WTC11 (cell line): ENCODE results near the gene TP53BP2. TPM values are rescaled to one million over a fixed set of nuclear protein-coding genes. Genes with fewer than 3 reads are reported as not detected.

Experiments used
- ATAC-seq: fragments of 200-7000 bp; cut with Tn5 transposase; 2 replicates; pipeline ENCODE4 v1.10.0; 2021; ENCODE audit warnings: mild to moderate bottlenecking, moderate library complexity
- CTCF ChIA-PET: fragments of 300-600 bp; sonication (Branson Sonifier 250); formaldehyde crosslinking; loops from one replicate; lab custom pipeline; 2021; ENCODE audit warnings: antibody characterized with exemption; lab: Charles Lee
- POLR2A ChIA-PET: fragments of 350-600 bp; sonication (Branson Sonifier 250); formaldehyde crosslinking; loops from one replicate; lab custom pipeline; 2021; ENCODE audit warnings: antibody characterized with exemption; lab: Charles Lee
- DNase-seq: peaks from one replicate; pipeline ENCODE4 v3.0.0; 2021; ENCODE audit warnings: low spot score
- H3K27ac Mint-ChIP-seq: 2 replicates; pipeline ENCODE4 v1.8.0; 2021; ENCODE audit warnings: mixed read lengths
- H3K27me3 Mint-ChIP-seq: 2 replicates; pipeline ENCODE4 v1.8.0; 2021; ENCODE audit warnings: low read depth, mild to moderate bottlenecking, moderate library complexity, mixed read lengths
- H3K36me3 Mint-ChIP-seq: 2 replicates; pipeline ENCODE4 v1.8.0; 2021; ENCODE audit warnings: mixed read lengths
- H3K4me1 Mint-ChIP-seq: 2 replicates; pipeline ENCODE4 v1.8.0; 2022; ENCODE audit warnings: mixed read lengths
- H3K4me3 Mint-ChIP-seq: 2 replicates; pipeline ENCODE4 v1.8.0; 2021; ENCODE audit warnings: mild to moderate bottlenecking, moderate library complexity, mixed read lengths
- H3K9me3 Mint-ChIP-seq: 2 replicates; pipeline ENCODE4 v1.8.0; 2021; ENCODE audit warnings: mixed read lengths
- ATF3 ChIP-seq: sonication (generic); formaldehyde crosslinking; conservative IDR thresholded peaks from 2 replicates; pipeline ENCODE4 v1.8.1; 2022; ENCODE audit warnings: mild to moderate bottlenecking, missing genetic modification reagents
- CREM ChIP-seq: sonication (generic); formaldehyde crosslinking; IDR thresholded peaks from 2 replicates; pipeline ENCODE4 v1.8.1; 2022; ENCODE audit warnings: mild to moderate bottlenecking, missing genetic modification reagents, moderate library complexity
- E2F1 ChIP-seq: sonication (generic); formaldehyde crosslinking; IDR thresholded peaks from 2 replicates; pipeline ENCODE4 v1.8.0; 2022; ENCODE audit warnings: mild to moderate bottlenecking, missing genetic modification reagents
- ETV6 ChIP-seq: sonication (generic); formaldehyde crosslinking; IDR thresholded peaks from 2 replicates; pipeline ENCODE4 v1.8.1; 2022; ENCODE audit warnings: mild to moderate bottlenecking, missing genetic modification reagents
- GABPB1 ChIP-seq: sonication (generic); formaldehyde crosslinking; IDR thresholded peaks from 2 replicates; pipeline ENCODE4 v1.8.1; 2023; ENCODE audit warnings: mild to moderate bottlenecking, missing genetic modification reagents
- GTF2I ChIP-seq: fragments of 250-450 bp; sonication (Bioruptor Pico); conservative IDR thresholded peaks from 2 replicates; pipeline ENCODE4 v1.4.0; 2021; ENCODE audit warnings: mild to moderate bottlenecking
- HMGXB4 ChIP-seq: sonication (generic); formaldehyde crosslinking; IDR thresholded peaks from 2 replicates; pipeline ENCODE4 v1.8.1; 2023; ENCODE audit warnings: mild to moderate bottlenecking, moderate library complexity, missing genetic modification reagents
- IRF1 ChIP-seq: sonication (generic); formaldehyde crosslinking; IDR thresholded peaks from 2 replicates; pipeline ENCODE4 v1.8.0; 2023; ENCODE audit warnings: missing genetic modification reagents
- NFE2L1 ChIP-seq: sonication (generic); formaldehyde crosslinking; IDR thresholded peaks from 2 replicates; pipeline ENCODE4 v1.8.1; 2023; ENCODE audit warnings: missing genetic modification reagents
- NR1H2 ChIP-seq: sonication (generic); formaldehyde crosslinking; IDR thresholded peaks from 2 replicates; pipeline ENCODE4 v1.9.0; 2021; ENCODE audit warnings: mild to moderate bottlenecking, moderate library complexity, missing genetic modification reagents
- NR2C2 ChIP-seq: sonication (generic); formaldehyde crosslinking; IDR thresholded peaks from 2 replicates; pipeline ENCODE4 v1.8.0; 2022; ENCODE audit warnings: mild to moderate bottlenecking, missing genetic modification reagents
- RORB ChIP-seq: fragments of 250-450 bp; sonication (Bioruptor Pico); IDR thresholded peaks from 2 replicates; pipeline ENCODE4 v1.9.0; 2021; ENCODE audit warnings: mild to moderate bottlenecking
- SOX15 ChIP-seq: fragments of 250-450 bp; sonication (Bioruptor Pico); IDR thresholded peaks from 2 replicates; pipeline ENCODE4 v1.9.0; 2021; ENCODE audit warnings: mild to moderate bottlenecking
- TCF7 ChIP-seq: sonication (generic); formaldehyde crosslinking; IDR thresholded peaks from 2 replicates; pipeline ENCODE4 v1.8.0; 2022; ENCODE audit warnings: mild to moderate bottlenecking, low read depth, missing genetic modification reagents, moderate library complexity
- ZNF138 ChIP-seq: sonication (generic); formaldehyde crosslinking; conservative IDR thresholded peaks from 2 replicates; pipeline ENCODE4 v1.8.1; 2022; ENCODE audit warnings: mild to moderate bottlenecking, moderate library complexity, missing genetic modification reagents
- ZNF263 ChIP-seq: sonication (generic); formaldehyde crosslinking; IDR thresholded peaks from 2 replicates; pipeline ENCODE4 v1.8.1; 2022; ENCODE audit warnings: low read depth, mild to moderate bottlenecking, moderate library complexity, missing genetic modification reagents
- ZNF317 ChIP-seq: sonication (generic); formaldehyde crosslinking; IDR thresholded peaks from 2 replicates; pipeline ENCODE4 v1.8.1; 2023; ENCODE audit warnings: low read depth, mild to moderate bottlenecking, moderate library complexity, missing genetic modification reagents, borderline replicate concordance
- ZNF396 ChIP-seq: fragments of 250-450 bp; sonication (Bioruptor Pico); IDR thresholded peaks from 2 replicates; pipeline ENCODE4 v1.8.0; 2021; ENCODE audit warnings: mild to moderate bottlenecking, moderate library complexity, borderline replicate concordance
- ZNF416 ChIP-seq: fragments of 250-450 bp; sonication (Bioruptor Pico); IDR thresholded peaks from 2 replicates; pipeline ENCODE4 v1.9.0; 2021; ENCODE audit warnings: mild to moderate bottlenecking, inconsistent platforms
- ZNF512 ChIP-seq: sonication (generic); formaldehyde crosslinking; IDR thresholded peaks from 2 replicates; pipeline ENCODE4 v1.8.1; 2022; ENCODE audit warnings: missing genetic modification reagents, borderline replicate concordance
- ZNF671 ChIP-seq: fragments of 250-450 bp; sonication (Bioruptor Pico); IDR thresholded peaks from 2 replicates; pipeline ENCODE4 v1.8.0; 2021; ENCODE audit warnings: mild to moderate bottlenecking
- total RNA-seq: library from RNA; stranded (reverse); gene quantifications from 3 replicates; pipeline ENCODE4 v1.2.3, GENCODE V29; 2021

TP53BP2 gene
- total RNA-seq, 1 experiment from 2014 or later = 42.7 TPM

GRCh38 chr1:223775711-223776074 is 70.1 kb downstream of the TP53BP2 start:
- ATAC-seq (no peak), DNase-seq (no peak)
- POLR2A ChIA-PET = no interaction called here
- peaks cover 41% of the 10 kb centered on the region for H3K36me3 Mint-ChIP-seq
- no peak overlapping the region for H3K27ac Mint-ChIP-seq
- no peak overlapping the region for H3K4me3 Mint-ChIP-seq
- CTCF ChIA-PET = interaction anchor here (0.5 kb wide), 1 partner anchor 377 kb away, joined by 3 read pairs; no protein-coding TSS in a partner anchor
- H3K9me3 Mint-ChIP-seq = no peaks in the 10 kb centered on the region
- TF ChIP-seq RORB (CRISPR knock-in tag) = no peak
- TF ChIP-seq ZNF263 = no peak
- TF ChIP-seq GABPB1 (CRISPR knock-in tag) = no peak
- no peak for TF ChIP-seq ZNF512 (CRISPR knock-in tag)
- no peak for TF ChIP-seq ETV6 (CRISPR knock-in tag)
- no peak for TF ChIP-seq TCF7 (CRISPR knock-in tag)
- no peak for TF ChIP-seq SOX15 (CRISPR knock-in tag)
- TF ChIP-seq NR1H2 (CRISPR knock-in tag) = no peak
- no peak for TF ChIP-seq CREM
- no peak for TF ChIP-seq IRF1
- no peaks in the 10 kb centered on the region for H3K27me3 Mint-ChIP-seq
- peaks cover 17% of the 10 kb centered on the region for H3K4me1 Mint-ChIP-seq

GRCh38 chr1:223775054-223775453 is 70.7 kb downstream of the TP53BP2 start:
- no peak for DNase-seq
- no peaks in the 10 kb centered on the region for H3K27me3 Mint-ChIP-seq
- CTCF ChIA-PET = no interaction called here
- no peak overlapping the region for H3K4me3 Mint-ChIP-seq
- peaks cover 17% of the 10 kb centered on the region for H3K4me1 Mint-ChIP-seq
- no peak overlapping the region for H3K27ac Mint-ChIP-seq
- H3K9me3 Mint-ChIP-seq = no peaks in the 10 kb centered on the region
- TF ChIP-seq ZNF138 (CRISPR knock-in tag) (no peak), ZNF671 (CRISPR knock-in tag) (no peak), ZNF416 (CRISPR knock-in tag) (no peak), GTF2I (CRISPR knock-in tag) (no peak), GABPB1 (CRISPR knock-in tag) (no peak), ATF3 (CRISPR knock-in tag) (no peak), NFE2L1 (CRISPR knock-in tag) (no peak), NR2C2 (no peak), ZNF317 (CRISPR knock-in tag) (no peak), HMGXB4 (CRISPR knock-in tag) (no peak), ZNF396 (no peak), E2F1 (CRISPR knock-in tag) (no peak)
- TF ChIP-seq, all 79 proteins: peak for 0
- POLR2A ChIA-PET = no interaction called here
- no peak for ATAC-seq
- H3K36me3 Mint-ChIP-seq = peaks cover 39% of the 10 kb centered on the region
